ENCODE results near the gene ADAMTS17.
A peak's percentile ranks its signal among the peaks of the same experiment; 100 is the strongest.

ADAMTS17 gene

GRCh38 chr15:100338971-100339444 is 2.8 kb downstream of the ADAMTS17 start:
- DNase-seq = no peak

GRCh38 chr15:100338247-100338646 is 3.5 kb downstream of the ADAMTS17 start:
- DNase-seq = no peak

GRCh38 chr15:100337096-100338044 is 4.4 kb downstream of the ADAMTS17 start:
- no peak for DNase-seq

GRCh38 chr15:100336061-100336460 is 5.7 kb downstream of the ADAMTS17 start:
- no peak for DNase-seq

- DNase-seq = peak; percentile 10
Measured at GRCh38 chr15:100335335-100335999, 6.3 kb downstream of the ADAMTS17 start.

- no peak for DNase-seq
Measured at GRCh38 chr15:100334905-100335304, 6.9 kb downstream of the ADAMTS17 start.

- no peak for DNase-seq
Measured at GRCh38 chr15:100334456-100334855, 7.3 kb downstream of the ADAMTS17 start.

GRCh38 chr15:100334015-100334414 is 7.8 kb downstream of the ADAMTS17 start:
- no peak for DNase-seq

- no peak for DNase-seq
Measured at GRCh38 chr15:100333236-100333635, 8.5 kb downstream of the ADAMTS17 start.

GRCh38 chr15:100332721-100333120 is 9.1 kb downstream of the ADAMTS17 start:
- DNase-seq = no peak

GRCh38 chr15:100332231-100332630 is 9.5 kb downstream of the ADAMTS17 start:
- DNase-seq = no peak

GRCh38 chr15:100330629-100331215 is 11.1 kb downstream of the ADAMTS17 start:
- no peak for DNase-seq

GRCh38 chr15:100330221-100330620 is 11.6 kb downstream of the ADAMTS17 start:
- no peak for DNase-seq

GRCh38 chr15:100328796-100329195 is 13.0 kb downstream of the ADAMTS17 start:
- no peak for DNase-seq

- DNase-seq = no peak
Measured at GRCh38 chr15:100318880-100319279, 22.9 kb downstream of the ADAMTS17 start.

GRCh38 chr15:100314809-100315400 is 26.9 kb downstream of the ADAMTS17 start:
- DNase-seq = no peak

GRCh38 chr15:100311833-100312476 is 29.8 kb downstream of the ADAMTS17 start:
- DNase-seq = no peak

- DNase-seq = no peak
Measured at GRCh38 chr15:100311154-100311625, 30.6 kb downstream of the ADAMTS17 start.

GRCh38 chr15:100310513-100311153 is 31.1 kb downstream of the ADAMTS17 start:
- DNase-seq = no peak

GRCh38 chr15:100310041-100310405 is 31.8 kb downstream of the ADAMTS17 start:
- no peak for DNase-seq

GRCh38 chr15:100309109-100310040 is 32.4 kb downstream of the ADAMTS17 start:
- no peak for DNase-seq
